Stimulated activated naive CD4-positive, alpha-beta T cell (primary cell): ENCODE results near the gene PI4KB.
"Not testable (repeated sequence)": the region's sequence is repeated elsewhere in the genome, so short reads cannot be mapped to it uniquely, and the experiment has no call there.

Source experiments
- DNase-seq, 6 experiments: peaks; one replicate each; lab custom pipeline; 2025; lab: John Stamatoyannopoulos, UW

The PI4KB gene

DNA sequence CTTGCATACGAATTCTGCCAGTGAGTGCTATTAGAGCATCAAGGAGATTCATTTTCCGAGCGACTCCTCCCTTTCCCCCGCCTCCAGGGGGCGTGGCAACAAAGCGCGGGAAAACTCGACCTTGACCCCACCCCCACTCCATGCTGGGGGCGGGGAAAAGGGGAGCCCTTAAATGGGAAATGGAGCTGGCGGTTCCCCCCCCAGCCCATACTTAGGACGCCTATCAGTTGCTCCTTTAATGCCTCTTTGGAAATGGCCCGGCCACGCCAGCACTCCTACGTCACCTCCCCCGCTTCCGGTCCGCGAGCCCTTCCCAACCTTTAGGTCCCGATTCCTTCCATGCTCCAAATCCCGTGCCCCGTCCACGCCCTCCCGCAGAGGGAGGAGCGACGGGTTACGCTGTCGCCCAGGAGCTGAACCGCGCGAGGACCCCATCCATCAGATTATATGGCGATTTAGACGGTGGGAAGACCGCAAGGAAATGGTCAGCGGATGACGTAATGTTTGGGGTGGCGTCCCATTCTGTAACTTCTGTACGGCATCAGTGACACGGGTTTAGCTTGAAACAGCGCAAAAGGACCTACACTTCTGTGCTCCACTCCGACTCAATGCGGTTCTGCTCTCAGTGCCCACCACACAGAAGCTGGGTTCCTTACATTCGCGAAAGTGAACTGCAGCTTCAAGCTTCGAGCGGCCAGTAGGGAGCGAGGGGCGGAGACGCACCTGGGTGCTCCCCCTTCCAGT lies 45.8 kb downstream of the PI4KB start:
- peak; percentile 91 to 96 (median 94) for DNase-seq

- no peak for DNase-seq
Observed at GRCh38 chr1:151277249-151277648, 50.0 kb downstream of the PI4KB start.

- not testable (repeated sequence) for DNase-seq
Observed at GRCh38 chr1:151275341-151275740, 51.9 kb downstream of the PI4KB start.

- no peak for DNase-seq
Observed at GRCh38 chr1:151273924-151274466, 53.2 kb downstream of the PI4KB start.

GRCh38 chr1:151267760-151268159 lies 59.5 kb downstream of the PI4KB start:
- DNase-seq: no peak

DNA sequence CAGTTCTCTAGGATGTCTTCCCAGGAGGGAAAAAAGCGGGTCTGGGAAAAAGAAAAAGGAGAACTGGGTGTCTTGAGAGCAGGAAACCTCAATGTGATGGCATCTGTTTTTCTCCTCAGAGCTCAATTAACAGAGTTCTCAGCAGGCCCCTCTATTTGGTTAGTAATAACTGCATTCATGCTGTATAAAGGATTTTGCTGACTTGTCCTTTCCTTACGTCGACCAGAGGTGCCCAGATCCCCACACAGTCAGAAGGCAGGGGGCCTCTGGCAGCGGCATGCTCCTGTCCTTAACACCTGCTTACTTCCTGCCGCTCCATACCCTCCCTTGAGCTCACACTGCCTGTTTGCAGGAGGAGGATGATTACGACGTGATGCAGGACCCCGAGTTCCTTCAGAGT lies 60.4 kb downstream of the PI4KB start:
- DNase-seq: no peak

GRCh38 chr1:151266315-151266714 lies 60.9 kb downstream of the PI4KB start:
- no peak for DNase-seq

- DNase-seq: no peak
Observed at GRCh38 chr1:151265446-151266236, 61.6 kb downstream of the PI4KB start.

DNA sequence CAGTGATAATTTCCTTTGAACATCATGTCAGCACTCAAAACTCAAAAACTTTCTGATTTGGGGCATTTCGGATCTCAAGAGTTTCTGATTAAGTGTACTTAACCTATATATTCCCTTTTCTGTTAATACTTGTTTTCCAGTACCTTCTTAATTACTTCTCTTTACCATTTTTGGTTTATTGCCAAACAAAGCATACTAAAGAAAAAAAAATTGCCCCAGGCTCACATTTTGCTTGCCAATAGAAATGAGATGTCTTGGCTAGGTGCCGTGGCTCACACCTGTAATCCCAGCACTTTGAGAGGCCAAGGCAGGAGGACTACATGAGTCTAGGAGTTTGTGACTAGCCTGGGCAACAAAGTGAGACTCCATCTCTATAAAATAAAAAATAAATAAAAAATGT lies 67.9 kb downstream of the PI4KB start:
- no peak for DNase-seq

- DNase-seq: no peak
Observed at GRCh38 chr1:151255381-151255780, 71.8 kb downstream of the PI4KB start.

DNA sequence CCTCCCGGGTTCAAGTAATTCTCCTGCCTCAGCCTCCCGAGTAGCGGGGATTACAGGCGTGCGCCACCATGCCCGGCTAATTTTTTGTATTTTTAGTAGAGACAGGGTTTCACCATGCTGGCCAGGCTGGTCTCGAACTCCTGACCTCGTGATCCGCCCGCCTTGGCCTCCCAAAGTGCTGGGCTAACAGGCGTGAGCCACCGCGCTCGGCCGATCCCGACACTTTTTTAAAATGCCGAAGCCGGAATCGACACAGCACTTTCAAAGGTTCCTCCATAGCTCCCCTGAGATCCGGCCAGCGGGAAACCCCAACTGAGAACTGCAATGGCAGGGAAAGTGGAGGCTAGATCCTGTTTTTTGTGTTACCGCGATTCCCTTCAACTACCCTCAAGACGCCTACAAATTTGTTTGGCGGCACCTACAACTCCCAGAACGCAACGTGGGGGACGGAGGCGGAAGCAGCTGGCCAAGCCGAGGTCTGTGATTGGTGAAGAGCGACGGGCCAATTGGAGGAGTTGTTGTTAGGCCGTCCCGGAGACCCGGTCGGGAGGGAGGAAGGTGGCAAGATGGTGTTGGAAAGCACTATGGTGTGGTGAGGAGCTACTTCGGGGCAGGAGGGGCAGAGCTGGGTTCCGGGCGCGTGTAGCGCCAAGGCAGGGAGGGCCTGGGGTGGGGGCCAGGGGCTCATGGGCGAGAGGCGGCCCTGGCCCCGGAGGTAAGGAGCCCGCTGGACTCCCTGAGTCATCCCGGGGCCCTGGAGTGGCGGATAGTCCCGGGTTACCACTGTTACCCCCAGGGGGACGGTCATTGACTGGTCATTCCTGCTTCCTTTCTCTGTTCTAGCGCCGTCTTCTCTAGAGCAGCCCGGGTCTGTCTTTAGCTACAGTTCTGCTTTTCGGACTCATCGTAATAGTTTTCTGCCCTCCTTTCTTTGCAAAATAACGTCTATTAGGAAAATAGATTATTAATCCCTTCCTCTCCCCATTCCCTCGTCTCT lies 72.7 kb downstream of the PI4KB start, which contains the start of gene PSMD4:
Gene PSMD4, plus strand, starts transcription at position 518 of the 997 bp plus-strand sequence. Its CDS starts 49 bp downstream, at position 567.
- peak; percentile 83 to 93 (median 90) for DNase-seq

DNA sequence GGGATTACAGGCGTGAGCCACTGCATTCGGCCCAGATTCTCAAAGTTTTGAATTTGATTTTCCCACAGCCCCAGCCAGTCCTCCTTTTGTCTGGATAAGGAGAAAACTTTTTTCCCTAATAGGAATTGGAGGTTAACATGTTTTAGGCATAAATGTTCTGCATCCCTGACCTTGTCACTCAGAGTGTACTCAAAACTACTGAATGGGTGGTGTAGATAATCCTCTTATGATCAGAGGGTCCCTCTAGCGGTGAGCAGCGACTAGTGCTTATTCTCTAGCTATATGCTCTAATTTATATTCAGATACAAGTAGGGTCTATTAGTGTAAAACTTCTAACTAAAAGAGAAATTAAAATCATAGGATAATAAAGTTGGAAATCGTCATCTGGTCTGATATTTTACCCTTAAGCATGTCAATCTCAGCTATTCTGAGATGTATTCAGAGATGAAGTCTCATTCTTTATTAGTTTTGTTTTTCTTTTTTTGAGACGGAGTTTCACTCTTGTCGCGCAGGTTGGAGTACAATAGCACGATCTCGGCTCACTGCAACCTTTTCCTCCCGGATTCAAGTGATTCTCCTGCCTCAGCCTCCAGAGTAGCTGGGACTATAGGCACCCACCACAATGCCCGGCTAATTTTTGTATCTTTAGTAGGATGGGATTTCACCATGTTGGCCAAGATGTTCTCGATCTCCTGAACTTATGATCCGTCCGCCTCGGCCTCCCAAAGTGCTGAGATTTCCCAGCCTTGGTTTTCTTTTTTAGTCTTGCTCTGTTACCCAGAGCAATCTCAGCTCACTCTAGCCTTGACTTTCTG lies 75.4 kb downstream of the PI4KB start:
- DNase-seq: peak; percentile 8 to 66 (median 50)

- DNase-seq: no peak
Observed at GRCh38 chr1:151246786-151247185, 80.4 kb downstream of the PI4KB start.

- DNase-seq: no peak
Observed at GRCh38 chr1:151243683-151244216, 83.5 kb downstream of the PI4KB start.

DNA sequence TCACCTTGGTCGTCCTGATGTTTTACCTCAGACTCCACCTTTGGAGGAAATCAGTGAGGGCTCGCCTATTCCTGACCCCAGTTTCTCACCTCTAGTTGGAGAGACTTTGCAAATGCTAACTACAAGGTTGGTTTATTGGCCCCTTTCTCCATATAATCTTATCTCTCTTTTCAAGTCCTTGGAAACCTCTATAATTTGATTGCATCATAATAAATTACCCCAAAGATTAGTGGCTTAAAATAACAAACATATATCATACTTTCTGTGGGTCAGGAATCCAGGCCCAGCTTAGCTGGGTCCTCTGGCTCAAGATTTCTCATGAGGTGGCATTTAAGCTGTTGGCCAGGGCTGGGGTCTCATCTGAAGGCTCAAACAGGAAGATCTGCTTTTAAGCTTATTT lies 84.8 kb downstream of the PI4KB start:
- no peak for DNase-seq
